Testis (tissue), 2 donors: ENCODE measurements around the gene CYB5A.

Source experiments
- POLR2A ChIP-seq: fragments of 450-650 bp; IDR thresholded peaks from one replicate; pipeline ENCODE4 v1.6.1; 2017; ENCODE audit warnings: antibody characterized with exemption, mild to moderate bottlenecking, moderate library complexity
- TF ChIP-seq, protein P1 (sequence below), 3 experiments: fragments of 450-650 bp in 2 of 3; fragments of 200-600 bp in 1 of 3; sonication (generic) in 1 of 3; IDR thresholded peaks; one replicate each; pipeline ENCODE4 v1.5.1; 2016 to 2019; ENCODE audit warnings: antibody characterized with exemption in 3 of 3, mild to moderate bottlenecking in 2 of 3, moderate library complexity in 1 of 3

DNA sequence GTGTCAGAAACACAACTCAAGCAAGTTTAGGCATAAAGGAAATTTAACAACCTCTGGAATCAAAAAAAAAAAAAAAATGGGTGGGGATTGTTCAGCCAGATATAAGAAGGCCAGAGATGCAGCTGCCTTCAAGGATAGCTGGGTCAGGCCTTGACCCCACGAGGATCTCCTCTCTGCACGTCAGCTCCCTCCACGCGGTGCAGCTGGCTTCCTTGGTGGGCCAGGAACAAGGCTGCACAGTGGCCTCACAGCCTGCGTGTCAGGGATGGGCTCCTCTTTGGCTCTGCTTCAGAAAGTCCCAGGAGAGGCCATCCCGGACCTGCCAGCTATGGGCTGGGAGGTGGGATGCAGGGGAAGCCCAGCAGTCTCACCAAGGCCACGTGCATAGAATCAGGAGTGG, 88.0 kb downstream of the CYB5A start:
- TF ChIP-seq, protein P1, sequence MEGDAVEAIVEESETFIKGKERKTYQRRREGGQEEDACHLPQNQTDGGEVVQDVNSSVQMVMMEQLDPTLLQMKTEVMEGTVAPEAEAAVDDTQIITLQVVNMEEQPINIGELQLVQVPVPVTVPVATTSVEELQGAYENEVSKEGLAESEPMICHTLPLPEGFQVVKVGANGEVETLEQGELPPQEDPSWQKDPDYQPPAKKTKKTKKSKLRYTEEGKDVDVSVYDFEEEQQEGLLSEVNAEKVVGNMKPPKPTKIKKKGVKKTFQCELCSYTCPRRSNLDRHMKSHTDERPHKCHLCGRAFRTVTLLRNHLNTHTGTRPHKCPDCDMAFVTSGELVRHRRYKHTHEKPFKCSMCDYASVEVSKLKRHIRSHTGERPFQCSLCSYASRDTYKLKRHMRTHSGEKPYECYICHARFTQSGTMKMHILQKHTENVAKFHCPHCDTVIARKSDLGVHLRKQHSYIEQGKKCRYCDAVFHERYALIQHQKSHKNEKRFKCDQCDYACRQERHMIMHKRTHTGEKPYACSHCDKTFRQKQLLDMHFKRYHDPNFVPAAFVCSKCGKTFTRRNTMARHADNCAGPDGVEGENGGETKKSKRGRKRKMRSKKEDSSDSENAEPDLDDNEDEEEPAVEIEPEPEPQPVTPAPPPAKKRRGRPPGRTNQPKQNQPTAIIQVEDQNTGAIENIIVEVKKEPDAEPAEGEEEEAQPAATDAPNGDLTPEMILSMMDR (IDR thresholded peaks at IDR 0.05), result no peak
- no peak for TF ChIP-seq POLR2A
